Natural killer cell (primary cell): ENCODE data around the gene COL1A1. TPM values are rescaled to one million over a fixed set of nuclear protein-coding genes. Genes with fewer than 3 reads are reported as not detected.

Source experiments
- ATAC-seq, 3 donors: fragments of 150-1000 bp in 2 of 3; fragments of 200-7000 bp in 1 of 3; cut with Tn5 transposase; 1 replicate in 1 of 3; 2 replicates in 2 of 3; pipeline ENCODE4 v1.10.0; 2021; ENCODE audit warnings: mild to moderate bottlenecking in 2 of 3, moderate library complexity in 2 of 3
- DNase-seq, 2 donors: peaks; one replicate each; pipeline versions ENCODE4 v3.0.0 to v3.0.0-alpha.2; 2013 to 2021; ENCODE audit warnings: mixed read lengths in 1 of 2
- H3K27ac ChIP-seq: one replicate; pipeline ENCODE4 v1.5.1; 2013; ENCODE audit warnings: mild to moderate bottlenecking, low read length
- H3K27me3 ChIP-seq: one replicate; pipeline ENCODE4 v1.6.1; 2013; ENCODE audit warnings: low read length; ENCODE audit not compliant: control insufficient read depth, insufficient read depth
- H3K36me3 ChIP-seq: one replicate; pipeline ENCODE4 v1.6.1; 2013; ENCODE audit warnings: low read length; ENCODE audit not compliant: control insufficient read depth, insufficient read depth
- H3K4me1 ChIP-seq: one replicate; pipeline ENCODE4 v1.6.1; 2013; ENCODE audit warnings: low read length; ENCODE audit not compliant: control insufficient read depth, insufficient read depth
- H3K4me3 ChIP-seq: one replicate; pipeline ENCODE4 v1.5.1; 2013; ENCODE audit warnings: low read length
- H3K9me3 ChIP-seq: one replicate; pipeline ENCODE4 v1.6.1; 2013; ENCODE audit warnings: low read length; ENCODE audit not compliant: control insufficient read depth, insufficient read depth
- H3K27ac Mint-ChIP-seq, 2 donors: one replicate each; pipeline ENCODE4 v1.8.0; 2022; ENCODE audit warnings: mild to moderate bottlenecking in 2 of 2, mixed read lengths in 2 of 2, moderate library complexity in 1 of 2
- H3K27me3 Mint-ChIP-seq, 2 donors: one replicate each; pipeline ENCODE4 v1.8.0; 2022; ENCODE audit warnings: low read depth in 2 of 2, mixed read lengths in 2 of 2
- H3K36me3 Mint-ChIP-seq: one replicate; pipeline ENCODE4 v1.8.0; 2022; ENCODE audit warnings: mixed read lengths
- H3K4me1 Mint-ChIP-seq, 2 donors: one replicate each; pipeline ENCODE4 v1.8.0; 2022; ENCODE audit warnings: mixed read lengths in 2 of 2
- H3K4me3 Mint-ChIP-seq: one replicate; pipeline ENCODE4 v1.8.0; 2022; ENCODE audit warnings: mild to moderate bottlenecking, moderate library complexity, mixed read lengths
- H3K9me3 Mint-ChIP-seq, 2 donors: one replicate each; pipeline ENCODE4 v1.8.0; 2022; ENCODE audit warnings: mixed read lengths in 2 of 2
- CTCF ChIP-seq: fragments of 200-600 bp; IDR thresholded peaks from one replicate; pipeline ENCODE4 v1.8.0; 2022; ENCODE audit warnings: antibody characterized with exemption
- WGBS: methylation state at CpG from one replicate; pipeline ENCODE4 v1.1.7; 2013; ENCODE audit warnings: missing lambda C conversion rate; ENCODE audit not compliant: insufficient coverage; 5-methylcytosine and 5-hydroxymethylcytosine counted together
- intact Hi-C: fragments of 100-400 bp; cut with micrococcal nuclease; formaldehyde crosslinking; loops from one replicate; pipeline ENCODE4 v1.14.2; 2022
- total RNA-seq, 4 donors: library from RNA; stranded (reverse); fragments of 120-200 nt in 1 of 4; gene quantifications; one replicate each; pipeline versions ENCODE4 v1.2.3 to v1.2.4, GENCODE V29; 2013 to 2022

Gene COL1A1
- total RNA-seq, 3 donors from 2014 or later (not counting 1 experiment from before 2014, with no cell fraction given): 2.3 to 7.5 (median 2.6) TPM

DNA sequence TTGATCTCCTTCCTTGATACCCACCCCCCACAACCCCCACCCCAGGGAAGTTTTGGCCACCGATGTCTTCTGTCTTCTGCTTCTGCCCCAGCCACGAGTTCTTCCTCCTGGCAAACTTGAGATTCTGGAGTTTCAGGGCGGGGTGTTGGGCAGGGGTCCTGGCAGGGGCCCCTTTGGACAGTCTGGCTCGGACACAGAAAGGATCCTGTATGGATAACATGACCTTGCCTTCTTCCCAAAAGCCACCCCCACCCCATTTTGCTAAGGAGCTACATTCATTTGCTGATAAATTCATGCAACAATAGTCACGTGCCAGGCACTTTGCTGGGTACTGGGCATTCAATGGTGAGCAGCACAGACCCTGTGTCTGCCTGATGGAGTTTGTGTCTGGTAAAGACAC, 5.9 kb upstream of the COL1A1 start:
- no peak for TF ChIP-seq CTCF
- no peak for ATAC-seq
- peaks cover 3% of the 10 kb centered on the region for H3K4me1 ChIP-seq
- no peak overlapping the region for H3K4me3 ChIP-seq
- peaks cover 8% of the 10 kb centered on the region for H3K27me3 ChIP-seq
- H3K9me3 ChIP-seq: no peaks in the 10 kb centered on the region
- Mint-ChIP-seq H3K27me3 (peaks cover 64 to 70% of the 10 kb centered on the region in 2 donors), H3K9me3 (no peaks in the 10 kb centered on the region), H3K36me3 (no peaks in the 10 kb centered on the region), H3K4me1 (peaks cover under 1 to 9% of the 10 kb centered on the region in 2 donors), H3K4me3 (no peak overlapping the region), H3K27ac (peak overlapping the region in 1 of 2 donors; percentile 15)
- H3K36me3 ChIP-seq: no peaks in the 10 kb centered on the region
- intact Hi-C loops: no loop called here
- WGBS: 57% methylated on average over 5 of the region's 5 CpGs
- H3K27ac ChIP-seq: no peak overlapping the region
- no peak for DNase-seq

DNA sequence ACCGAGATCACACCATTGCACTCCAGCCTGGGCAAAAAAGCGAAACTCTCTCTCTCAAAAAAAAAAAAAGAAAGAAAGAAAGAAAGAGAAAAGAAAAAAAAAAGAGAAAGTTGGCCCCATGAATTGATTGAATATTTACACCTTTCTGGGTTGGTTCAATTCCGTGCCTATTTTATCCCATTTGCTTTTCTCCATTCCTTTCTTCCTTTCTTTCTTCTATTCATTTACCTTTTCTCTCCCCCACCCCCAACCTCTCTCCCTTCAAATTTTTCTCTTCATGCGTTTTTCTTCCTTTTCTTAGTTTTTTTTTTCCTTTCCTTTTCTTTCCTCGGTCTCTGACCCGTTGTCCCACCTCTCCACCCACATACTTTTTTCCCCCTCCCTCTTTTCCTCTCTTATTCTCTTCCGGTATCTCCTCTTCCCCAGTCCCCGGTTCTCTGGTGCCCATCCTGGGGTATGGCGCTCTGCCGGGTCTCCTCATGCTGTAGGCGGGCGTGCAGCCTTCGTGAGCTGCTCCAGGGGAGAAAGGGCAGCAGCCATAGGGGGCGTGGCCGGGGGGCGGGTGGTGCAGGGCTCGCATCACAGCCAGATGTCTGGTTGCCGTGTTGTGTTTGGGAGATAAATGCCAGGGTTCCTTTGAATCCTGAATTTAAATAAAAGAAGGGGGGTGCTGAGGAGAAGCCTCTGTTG, 5.3 kb upstream of the COL1A1 start:
- no peak overlapping the region for H3K4me3 ChIP-seq
- no peak for TF ChIP-seq CTCF
- no peak overlapping the region for H3K27ac ChIP-seq
- ATAC-seq (no peak), DNase-seq (no peak)
- intact Hi-C loops: no loop called here
- WGBS: 12% methylated on average over 16 of the region's 18 CpGs
- peaks cover 9% of the 10 kb centered on the region for H3K27me3 ChIP-seq
- Mint-ChIP-seq H3K9me3 (no peaks in the 10 kb centered on the region), H3K36me3 (no peaks in the 10 kb centered on the region), H3K27me3 (peaks cover 68 to 70% of the 10 kb centered on the region in 2 donors), H3K4me1 (peaks cover 0 to 5% of the 10 kb centered on the region in 2 donors), H3K27ac (no peak overlapping the region), H3K4me3 (no peak overlapping the region)
- H3K36me3 ChIP-seq: no peaks in the 10 kb centered on the region
- no peaks in the 10 kb centered on the region for H3K9me3 ChIP-seq
- no peaks in the 10 kb centered on the region for H3K4me1 ChIP-seq

DNA sequence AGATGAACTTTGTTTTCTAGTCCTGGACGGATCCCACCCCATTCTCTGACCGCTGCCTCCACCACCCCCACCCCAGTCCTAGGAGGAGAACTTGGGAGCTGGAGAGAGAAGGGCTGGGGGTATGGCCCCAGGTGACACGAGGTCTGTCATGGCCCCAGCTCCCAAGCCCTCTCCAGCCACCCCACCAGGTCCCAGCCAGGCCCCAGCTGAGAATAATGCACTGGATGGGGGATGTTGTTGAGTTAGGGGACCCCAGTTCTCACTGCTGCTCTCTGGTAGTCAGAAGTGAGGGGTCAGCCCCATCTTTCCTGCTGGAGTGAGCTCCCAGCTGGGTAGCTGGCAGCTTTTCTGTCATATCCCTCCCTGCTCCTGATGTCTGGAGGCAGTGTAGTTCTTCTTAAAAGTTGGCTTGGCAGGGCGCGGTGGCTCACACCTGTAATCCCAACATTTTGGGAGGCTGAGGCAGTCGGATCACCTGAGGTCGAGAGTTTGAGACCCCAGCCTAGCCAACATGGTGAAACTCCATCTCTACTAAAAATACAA, 4.6 kb upstream of the COL1A1 start:
- no peaks in the 10 kb centered on the region for H3K36me3 Mint-ChIP-seq
- intact Hi-C loops: no loop called here
- peaks cover 15% of the 10 kb centered on the region for H3K27me3 ChIP-seq

More for the DNA sequence above, 4.6 kb upstream of the COL1A1 start:
- H3K36me3 ChIP-seq: no peaks in the 10 kb centered on the region
- DNase-seq (no peak), ATAC-seq (no peak)
- H3K9me3 ChIP-seq: no peaks in the 10 kb centered on the region
- WGBS: 82% methylated on average over 5 of the region's 7 CpGs
- peaks cover 4 to 9% of the 10 kb centered on the region in 2 donors for H3K4me1 Mint-ChIP-seq
- no peaks in the 10 kb centered on the region for H3K9me3 Mint-ChIP-seq
- no peak for TF ChIP-seq CTCF
- no peak overlapping the region for H3K27ac Mint-ChIP-seq
- H3K27me3 Mint-ChIP-seq: peaks cover 67 to 68% of the 10 kb centered on the region in 2 donors
- peaks cover 2% of the 10 kb centered on the region for H3K4me1 ChIP-seq
- no peak overlapping the region for H3K27ac ChIP-seq
- H3K4me3 Mint-ChIP-seq: no peak overlapping the region
- no peak overlapping the region for H3K4me3 ChIP-seq
